Germinal center (tissue), 1 donor: ENCODE results near the gene POMT1.
"Not testable (repeated sequence)": the region's sequence is repeated elsewhere in the genome, so short reads cannot be mapped to it uniquely, and the experiment has no call there.

ENCODE experiments used
- DNase-seq: peaks from one replicate; pipeline ENCODE4 v3.0.0; 2012; ENCODE audit warnings: mixed read lengths, low spot score

POMT1 gene

GRCh38 chr9:131496844-131497405, 5.8 kb upstream of the POMT1 start:
- no peak for DNase-seq

- DNase-seq, result no peak
Measured at GRCh38 chr9:131499254-131499767, 3.4 kb upstream of the POMT1 start.

GRCh38 chr9:131500377-131500776, 2.3 kb upstream of the POMT1 start:
- DNase-seq, result no peak

- DNase-seq, result no peak
Measured at GRCh38 chr9:131500939-131501541, 1.7 kb upstream of the POMT1 start.

GRCh38 chr9:131503626-131504465, 1.1 kb downstream of the POMT1 start:
- no peak for DNase-seq

GRCh38 chr9:131505012-131505411, 2.3 kb downstream of the POMT1 start:
- no peak for DNase-seq

- no peak for DNase-seq
Measured at GRCh38 chr9:131511416-131511815, 8.7 kb downstream of the POMT1 start.

GRCh38 chr9:131511880-131512279, 9.2 kb downstream of the POMT1 start:
- no peak for DNase-seq

GRCh38 chr9:131513177-131513576, 10.5 kb downstream of the POMT1 start:
- no peak for DNase-seq

- not testable (repeated sequence) for DNase-seq
Measured at GRCh38 chr9:131515559-131516031, 12.9 kb downstream of the POMT1 start.

- DNase-seq, result no peak
Measured at GRCh38 chr9:131516100-131516499, 13.4 kb downstream of the POMT1 start.

GRCh38 chr9:131516930-131517329, 14.2 kb downstream of the POMT1 start:
- DNase-seq, result no peak

- DNase-seq, result no peak
Measured at GRCh38 chr9:131517761-131518190, 15.1 kb downstream of the POMT1 start.

GRCh38 chr9:131518553-131518952, 15.8 kb downstream of the POMT1 start:
- no peak for DNase-seq

GRCh38 chr9:131520503-131520902, 17.8 kb downstream of the POMT1 start:
- DNase-seq, result no peak

- DNase-seq, result no peak
Measured at GRCh38 chr9:131521203-131521602, 18.5 kb downstream of the POMT1 start.

- no peak for DNase-seq
Measured at GRCh38 chr9:131521822-131522221, 19.1 kb downstream of the POMT1 start.

GRCh38 chr9:131522257-131523085, 19.8 kb downstream of the POMT1 start:
- DNase-seq, result no peak

- DNase-seq, result no peak
Measured at GRCh38 chr9:131523086-131523388, 20.3 kb downstream of the POMT1 start.

- DNase-seq, result no peak
Measured at GRCh38 chr9:131523451-131524435, 21.0 kb downstream of the POMT1 start.
